Medulla oblongata (tissue), 1 donor: ENCODE measurements around the gene RARS1.
"Not testable (repeated sequence)": the region's sequence is repeated elsewhere in the genome, so short reads cannot be mapped to it uniquely, and the experiment has no call there.

Experiments
- DNase-seq: peaks from one replicate; pipeline ENCODE4 v3.0.0-alpha.2; 2015; ENCODE audit errors: extremely low spot score

Gene RARS1

DNA sequence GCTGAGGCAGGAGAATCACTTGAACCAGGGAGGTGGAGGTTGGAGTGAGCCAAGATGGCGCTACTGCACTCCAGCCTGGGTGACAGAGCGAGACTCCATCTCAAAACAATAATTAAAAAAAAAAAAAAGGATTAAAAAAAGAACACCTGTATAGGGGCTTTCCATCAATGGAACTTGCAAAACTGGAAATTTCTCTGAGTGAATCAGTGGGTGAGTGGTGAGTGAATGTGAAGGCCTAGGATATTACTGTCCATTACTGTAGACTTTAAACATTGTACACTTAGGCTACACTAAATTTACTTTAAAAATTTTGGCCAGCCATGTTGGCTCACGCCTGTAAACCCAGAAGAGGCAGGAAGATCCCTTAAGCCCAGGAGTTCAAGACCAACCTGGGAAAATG, 5.7 kb upstream of the RARS1 start:
- no peak for DNase-seq

DNA sequence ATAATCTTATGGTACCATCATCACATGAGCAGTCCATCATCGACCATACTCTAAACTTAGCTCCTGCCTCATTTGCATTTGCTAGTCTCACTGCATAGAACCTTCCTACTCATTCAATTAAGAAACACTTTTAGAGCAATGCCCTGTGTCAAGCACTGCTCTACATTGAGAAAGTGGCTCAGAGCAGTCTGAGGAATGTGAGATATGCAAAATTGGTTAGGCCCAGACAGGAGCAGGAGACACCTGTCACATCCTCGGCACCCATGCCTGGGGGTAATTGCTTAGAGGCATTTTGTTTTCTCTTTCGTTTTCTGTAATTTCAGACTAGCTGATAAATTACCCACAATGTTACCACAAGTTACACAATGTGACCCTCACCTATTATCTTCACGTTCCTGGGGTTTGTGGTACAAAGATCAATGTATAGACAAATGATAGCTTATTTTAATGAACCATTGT, 4.9 kb upstream of the RARS1 start:
- DNase-seq, result no peak

DNA sequence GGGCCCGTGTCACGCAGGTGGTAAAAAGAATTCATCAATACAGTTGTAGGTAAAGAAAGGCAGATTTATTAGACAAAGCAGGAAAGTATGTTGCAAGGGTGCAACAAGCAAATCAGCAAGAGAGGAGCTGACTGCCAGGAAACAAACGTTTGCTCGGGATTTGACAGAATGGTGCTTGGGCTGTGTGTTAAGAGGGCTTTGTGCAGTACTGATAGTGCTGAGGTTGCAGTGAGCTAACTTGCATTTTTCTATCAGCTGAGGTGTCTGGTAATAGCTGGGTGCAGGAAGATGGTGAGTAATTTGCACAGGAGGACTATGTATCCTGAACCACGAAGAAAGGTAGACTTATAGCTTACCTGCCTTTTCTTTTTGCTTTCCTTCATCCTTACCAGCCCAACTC, 3.9 kb upstream of the RARS1 start:
- no peak for DNase-seq

DNA sequence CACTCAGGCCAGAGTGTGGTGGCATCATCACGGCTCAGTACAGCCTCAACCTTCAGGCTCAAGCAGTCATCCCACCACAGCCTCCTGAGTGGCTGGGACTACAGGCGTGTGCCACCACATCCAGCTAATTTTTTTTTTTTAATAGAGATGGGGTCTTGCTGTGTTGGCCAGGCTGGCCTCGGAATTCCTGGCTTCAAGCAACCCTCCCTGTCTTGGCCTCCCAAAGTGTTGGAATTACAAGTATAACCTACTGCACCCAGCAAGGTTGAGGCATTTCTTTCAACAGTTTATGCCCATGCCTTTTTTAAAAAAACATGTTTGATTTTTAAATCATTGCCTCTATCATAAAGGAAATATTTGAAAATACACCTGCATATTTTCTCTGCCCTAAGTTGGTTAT, 2.8 kb downstream of the RARS1 start:
- no peak for DNase-seq

DNA sequence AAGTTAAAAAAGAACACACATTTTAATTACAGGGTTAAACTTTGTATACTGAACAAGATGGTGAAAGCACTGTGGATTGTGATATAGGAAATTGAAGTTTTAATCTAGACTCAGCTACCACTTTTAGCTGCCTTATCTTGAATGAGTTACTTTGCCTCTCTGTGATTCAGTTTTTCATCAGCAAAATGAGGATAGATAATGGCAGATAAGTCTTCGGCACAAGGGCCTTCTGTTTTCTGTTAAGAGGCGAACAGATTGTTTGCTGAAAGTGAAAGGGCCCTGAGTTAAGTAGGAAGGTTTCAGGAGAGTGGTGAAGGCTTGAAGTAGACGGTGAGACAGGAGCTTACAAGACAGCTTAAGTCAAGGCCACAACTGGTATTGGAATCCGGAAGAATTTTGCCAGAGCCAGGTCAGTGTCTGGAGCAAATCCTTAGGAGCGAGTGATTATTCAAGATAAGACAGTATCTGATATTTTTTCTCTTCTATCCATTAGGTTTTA, 7.8 kb downstream of the RARS1 start:
- no peak for DNase-seq

DNA sequence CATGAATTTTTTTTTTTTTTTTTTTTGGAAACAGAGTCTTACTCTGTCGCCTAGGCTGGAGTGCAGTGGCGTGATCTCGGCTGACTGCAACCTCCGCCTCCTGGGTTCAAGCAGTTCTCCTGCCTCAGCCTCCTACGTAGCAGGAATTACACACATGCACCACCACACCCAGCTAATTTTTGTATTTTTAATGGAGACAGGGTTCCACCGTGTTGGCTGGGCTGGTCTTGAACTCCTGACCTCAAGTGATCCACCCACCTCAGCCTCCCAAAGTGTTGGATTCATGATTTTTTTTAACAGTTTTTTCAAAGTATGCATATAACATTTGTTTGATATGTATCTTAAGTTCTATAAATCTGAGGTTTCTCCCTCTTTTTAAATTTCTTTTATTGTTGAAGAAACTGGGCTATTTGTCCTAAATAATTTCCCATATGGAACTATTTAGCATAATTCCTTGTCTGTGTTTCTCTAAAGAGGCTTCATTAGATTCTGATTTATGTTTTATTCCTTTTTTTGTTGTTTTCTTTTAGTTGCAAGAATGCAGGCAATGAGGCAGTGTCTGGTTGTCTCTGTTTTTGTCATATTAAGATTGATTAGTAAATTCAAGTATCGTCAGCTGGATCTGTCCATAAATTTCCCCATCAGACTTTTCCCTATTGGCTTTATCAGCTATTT, 16.4 kb downstream of the RARS1 start:
- DNase-seq, result no peak

DNA sequence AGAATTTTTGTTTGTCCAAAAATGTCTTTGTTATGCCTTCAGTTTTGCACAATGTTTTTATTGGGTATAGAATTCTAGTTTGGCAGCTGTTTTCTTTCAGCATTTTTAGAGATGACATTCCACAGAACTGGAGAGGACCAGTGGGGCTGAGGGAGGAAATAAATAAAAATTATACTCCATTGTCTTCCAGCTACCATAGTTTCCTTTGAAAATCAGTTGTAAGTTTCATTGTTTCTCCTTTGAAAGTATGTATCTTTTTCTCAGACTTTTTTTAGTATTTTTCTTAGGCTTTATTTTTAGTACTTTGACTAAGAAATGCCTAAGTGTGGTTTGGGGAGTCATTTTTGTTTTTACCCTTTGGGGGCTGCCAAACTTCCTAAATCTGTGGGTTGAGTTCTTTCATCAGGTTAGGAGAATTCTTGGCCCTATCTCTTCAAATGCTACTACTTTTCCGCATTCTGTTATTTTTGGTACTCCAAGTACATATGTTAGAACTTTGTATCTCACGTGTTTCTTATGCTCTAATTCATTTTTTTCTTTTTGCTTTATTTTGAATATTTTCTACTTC, 27.7 kb downstream of the RARS1 start:
- no peak for DNase-seq

DNA sequence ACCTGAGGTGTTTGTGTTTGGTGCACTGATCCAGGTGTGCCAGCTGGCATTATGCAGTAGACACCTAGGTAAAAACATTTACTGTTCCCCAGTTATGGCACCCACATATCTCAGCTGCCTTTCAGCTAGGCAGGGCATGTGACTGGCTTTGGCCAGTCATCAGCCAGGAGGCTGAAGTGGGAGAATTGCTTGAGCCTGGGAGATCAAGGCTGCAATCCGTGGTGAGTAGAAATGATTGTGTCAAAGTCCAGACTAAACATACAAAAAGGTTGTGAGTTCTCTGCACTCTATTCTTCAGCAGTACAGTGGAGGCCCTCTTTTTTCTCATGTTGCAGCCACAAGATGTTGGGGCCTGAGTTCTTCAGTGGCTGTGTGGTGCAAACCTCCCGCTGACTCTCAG, 39.6 kb downstream of the RARS1 start:
- DNase-seq, result no peak

DNA sequence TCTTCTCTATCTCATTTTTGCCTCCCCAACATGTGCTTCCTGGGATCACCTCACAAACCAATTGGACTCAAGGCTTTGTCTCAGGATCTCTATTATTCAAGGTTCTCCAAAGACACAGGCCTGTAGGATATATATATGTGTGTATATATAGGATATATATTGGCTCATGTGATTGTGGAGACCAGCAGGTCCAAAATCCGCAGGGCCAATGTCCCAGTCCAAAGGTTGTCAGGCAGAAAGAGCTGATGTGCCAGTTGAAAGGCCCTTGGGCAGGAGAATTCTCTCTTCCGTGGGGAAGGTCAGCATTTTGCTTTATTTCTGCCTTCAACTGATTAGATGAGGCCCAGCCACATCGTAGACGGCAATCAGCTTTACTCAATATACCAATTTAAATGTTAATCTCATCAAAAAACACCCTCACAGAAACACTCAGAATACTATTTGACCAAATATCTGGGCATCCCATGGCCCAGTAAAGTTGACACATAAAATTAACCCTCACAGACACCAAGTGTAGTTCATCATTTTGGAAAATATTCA, 41.6 kb downstream of the RARS1 start:
- DNase-seq, result no peak

DNA sequence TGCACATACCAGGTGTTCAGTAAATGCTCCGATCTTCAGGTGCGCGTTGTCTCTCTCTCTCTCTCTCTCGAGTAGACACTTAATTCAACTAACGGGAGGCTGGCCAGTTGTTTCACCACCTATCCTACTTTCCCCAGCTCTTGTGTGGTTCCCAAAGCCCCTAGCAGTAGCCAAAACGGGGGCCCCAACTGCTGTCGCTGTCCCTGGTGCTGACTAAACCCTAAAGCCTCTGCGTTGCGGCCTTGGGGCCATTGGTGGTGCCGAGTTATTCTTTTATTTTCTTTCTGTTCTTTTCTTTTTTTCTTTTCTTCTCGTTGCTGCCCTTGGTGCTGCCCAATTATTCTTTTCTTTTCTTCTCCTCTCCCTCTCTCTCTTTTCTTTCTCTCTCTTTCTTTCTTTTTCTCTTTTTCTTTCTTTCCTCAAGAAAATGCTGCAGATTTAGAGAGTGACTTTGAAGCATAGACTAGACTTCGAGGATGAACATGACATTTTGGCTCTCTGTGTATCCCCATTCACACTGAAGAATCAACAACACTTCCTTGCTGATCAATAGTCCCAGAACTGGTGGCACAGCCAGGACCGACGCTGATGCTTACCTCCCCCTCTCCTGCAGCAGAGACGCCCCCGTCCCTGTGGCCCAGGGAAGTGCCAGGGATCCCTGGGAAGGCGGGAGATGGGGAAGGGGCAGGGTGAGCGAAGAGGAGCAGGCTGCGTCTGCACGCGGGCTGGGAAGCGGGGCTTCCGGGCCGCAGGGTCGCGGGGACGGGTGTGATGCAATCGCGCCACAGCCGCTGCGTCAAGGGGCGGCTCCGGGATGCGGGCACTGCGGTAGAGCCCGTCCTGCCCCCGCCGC, 42.5 kb downstream of the RARS1 start, which contains the start of gene FBLL1:
Gene FBLL1 (plus strand): TSS at position 785 of the 853 bp plus-strand sequence. CDS start 200 bp downstream, outside the sequence.
- DNase-seq, result peak; percentile 13

DNA sequence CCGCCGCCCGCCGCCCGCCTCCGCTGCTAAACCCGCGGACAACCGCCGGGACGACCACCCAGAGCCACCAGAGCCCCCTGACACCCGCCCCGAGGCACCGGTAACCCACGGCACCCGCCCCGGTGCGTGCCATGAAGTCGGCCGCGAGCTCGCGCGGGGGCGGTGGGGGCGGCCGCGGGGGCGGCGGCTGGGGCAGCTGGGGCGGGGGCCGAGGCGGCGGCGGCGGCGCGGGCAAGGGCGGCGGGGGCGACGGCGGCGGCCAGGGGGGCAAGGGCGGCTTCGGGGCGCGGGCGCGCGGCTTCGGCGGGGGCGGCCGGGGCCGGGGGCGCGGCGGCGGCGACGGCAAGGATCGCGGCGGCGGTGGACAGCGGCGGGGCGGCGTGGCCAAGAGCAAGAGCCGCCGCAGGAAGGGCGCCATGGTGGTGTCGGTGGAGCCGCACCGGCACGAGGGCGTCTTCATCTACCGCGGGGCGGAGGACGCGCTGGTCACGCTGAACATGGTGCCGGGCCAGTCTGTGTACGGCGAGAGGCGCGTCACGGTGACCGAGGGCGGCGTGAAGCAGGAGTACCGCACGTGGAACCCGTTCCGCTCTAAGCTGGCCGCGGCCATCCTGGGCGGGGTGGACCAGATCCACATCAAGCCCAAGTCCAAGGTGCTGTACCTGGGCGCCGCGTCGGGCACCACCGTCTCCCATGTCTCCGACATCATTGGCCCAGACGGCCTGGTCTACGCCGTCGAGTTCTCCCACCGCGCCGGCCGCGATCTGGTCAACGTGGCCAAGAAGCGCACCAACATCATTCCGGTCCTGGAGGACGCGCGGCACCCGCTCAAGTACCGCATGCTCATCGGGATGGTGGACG, 43.3 kb downstream of the RARS1 start:
- DNase-seq, result no peak

DNA sequence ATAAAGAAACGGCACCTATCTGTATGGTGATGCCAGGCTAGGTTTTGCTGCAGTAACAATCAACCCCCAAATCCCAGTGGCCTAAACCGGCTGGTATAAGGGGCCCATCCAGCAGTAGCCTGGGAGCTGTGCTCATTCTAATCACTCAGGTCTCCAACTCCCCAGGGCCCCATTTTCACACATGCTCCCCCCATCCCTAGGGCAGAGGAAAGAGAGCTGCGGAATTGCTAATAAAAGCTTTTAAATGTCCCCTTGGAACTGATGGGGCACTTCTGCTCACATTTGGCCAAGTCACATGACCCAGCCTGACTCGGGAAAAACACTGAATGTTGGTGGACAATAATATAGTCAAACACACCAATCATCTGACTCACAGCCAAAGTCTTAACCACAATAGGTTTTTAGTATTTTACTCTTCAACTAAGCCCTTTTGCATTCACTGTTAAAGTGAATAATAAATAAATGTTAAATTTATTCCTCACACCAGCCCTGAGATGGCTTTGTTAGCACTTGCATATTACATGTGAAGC, 44.4 kb downstream of the RARS1 start:
- DNase-seq, result no peak

DNA sequence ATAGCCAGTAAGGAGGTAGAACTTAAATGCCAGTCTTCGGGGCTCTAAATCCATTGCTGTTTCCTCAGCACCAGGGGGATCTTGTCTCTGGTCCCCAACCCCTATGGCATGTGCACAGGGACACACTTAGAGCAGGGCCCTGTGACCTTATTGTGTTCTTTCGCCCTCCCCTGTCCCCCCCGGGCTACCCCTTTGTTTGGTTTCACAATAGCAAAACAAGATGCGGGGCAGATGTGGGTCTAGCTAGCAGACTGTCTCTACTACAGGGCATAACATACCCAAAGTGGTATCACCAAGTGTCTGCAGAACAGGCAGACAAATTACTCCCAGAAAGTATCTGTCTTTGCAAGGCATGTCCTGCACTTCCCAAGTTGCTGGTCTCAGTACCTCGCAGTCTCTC, 44.9 kb downstream of the RARS1 start:
- no peak for DNase-seq

DNA sequence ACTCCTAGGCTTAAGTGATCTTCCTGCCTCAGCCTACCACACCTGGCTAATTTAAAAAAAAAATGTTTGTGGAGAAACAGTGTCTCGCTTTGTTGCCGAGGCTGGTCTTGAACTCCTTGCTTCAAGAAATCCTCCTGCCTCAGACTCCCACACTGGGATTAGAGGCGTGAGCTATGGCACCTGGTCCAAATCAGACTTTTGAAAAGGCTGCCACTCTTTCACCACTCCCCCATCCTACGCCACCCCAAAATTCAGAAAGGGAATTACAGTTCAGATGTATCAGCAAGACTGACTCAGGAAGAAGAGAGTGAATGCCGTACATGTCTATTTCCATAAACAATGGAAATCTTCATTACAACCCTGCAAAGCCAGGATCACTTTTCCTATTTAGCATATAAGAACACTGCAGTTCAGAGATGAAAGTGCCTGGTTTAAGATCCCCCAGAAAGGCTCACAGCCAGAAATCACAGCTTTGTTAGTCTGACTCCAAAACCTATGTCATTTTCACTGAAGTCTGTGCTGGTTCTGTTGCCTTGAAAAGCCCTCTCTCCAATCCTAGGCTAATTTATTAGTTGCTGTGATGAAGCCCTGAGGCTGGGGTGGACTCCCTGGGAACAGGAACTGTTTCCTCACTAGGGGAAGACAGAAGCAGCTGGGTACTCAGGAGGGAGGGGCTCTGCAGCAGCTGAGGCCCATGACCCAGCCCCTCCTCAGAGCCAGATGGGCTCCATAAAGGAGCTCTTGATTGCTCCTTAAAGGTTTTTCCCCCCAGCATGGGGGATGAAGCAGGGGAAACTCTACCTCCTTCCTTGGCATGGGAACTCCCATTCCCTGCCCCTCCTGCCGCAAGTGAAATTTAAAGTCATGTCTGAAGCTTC, 46.0 kb downstream of the RARS1 start:
- no peak for DNase-seq

DNA sequence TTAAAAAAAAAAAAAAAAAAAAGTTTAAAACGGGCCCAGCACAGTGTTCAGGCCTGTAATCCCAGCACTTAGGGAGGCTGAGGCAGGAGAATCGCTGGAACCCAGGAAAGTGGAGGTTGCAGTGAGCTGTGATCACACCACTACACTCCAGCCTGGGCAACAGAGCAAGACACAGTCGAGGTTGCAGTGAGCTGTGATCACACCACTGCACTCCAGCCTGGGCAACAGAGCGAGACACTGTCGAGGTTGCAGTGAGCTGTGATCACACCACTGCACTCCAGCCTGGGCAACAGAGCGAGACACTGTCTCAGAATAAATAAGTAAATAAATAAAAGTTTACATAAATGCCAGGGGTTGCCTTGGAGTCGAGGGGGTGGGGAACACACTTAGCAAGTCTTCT, 48.1 kb downstream of the RARS1 start:
- not testable (repeated sequence) for DNase-seq

DNA sequence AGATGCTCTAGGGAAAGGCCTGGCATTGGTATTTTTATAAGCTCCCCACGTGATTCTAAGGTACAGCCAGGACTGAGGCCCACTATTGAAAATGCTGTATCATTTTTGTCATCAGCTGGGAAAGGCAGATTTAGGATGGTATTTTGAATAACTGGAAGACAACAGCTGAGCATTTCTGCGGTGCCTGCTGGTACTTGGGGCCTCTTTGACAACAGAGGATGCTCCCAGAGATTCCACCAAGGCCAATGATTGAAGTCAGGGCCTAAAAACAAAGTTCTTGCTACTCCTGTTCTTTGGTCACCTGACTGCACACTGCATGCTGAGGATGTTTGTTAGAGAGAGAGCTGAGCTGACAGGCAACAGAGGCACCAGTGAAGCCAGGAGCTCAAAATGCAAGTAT, 50.9 kb downstream of the RARS1 start:
- no peak for DNase-seq

DNA sequence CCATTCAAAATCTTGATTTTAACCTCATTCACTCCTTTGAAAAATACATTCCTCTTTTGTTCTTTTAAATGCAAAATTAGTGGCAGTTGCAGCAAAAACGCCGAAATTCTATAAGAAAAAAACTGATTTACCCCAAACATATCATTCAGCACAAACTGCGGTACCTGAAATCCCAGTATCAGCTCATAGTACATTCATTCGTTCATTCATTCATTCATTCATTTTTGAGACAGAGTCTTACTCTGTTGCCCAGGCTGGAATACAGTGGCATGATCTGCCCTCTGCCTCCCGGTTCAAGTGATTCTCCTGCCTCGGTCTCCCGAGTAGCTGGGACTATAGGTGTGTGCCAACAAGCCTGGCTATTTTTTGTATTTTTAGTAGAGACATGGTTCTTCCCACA, 63.3 kb downstream of the RARS1 start:
- DNase-seq, result no peak

DNA sequence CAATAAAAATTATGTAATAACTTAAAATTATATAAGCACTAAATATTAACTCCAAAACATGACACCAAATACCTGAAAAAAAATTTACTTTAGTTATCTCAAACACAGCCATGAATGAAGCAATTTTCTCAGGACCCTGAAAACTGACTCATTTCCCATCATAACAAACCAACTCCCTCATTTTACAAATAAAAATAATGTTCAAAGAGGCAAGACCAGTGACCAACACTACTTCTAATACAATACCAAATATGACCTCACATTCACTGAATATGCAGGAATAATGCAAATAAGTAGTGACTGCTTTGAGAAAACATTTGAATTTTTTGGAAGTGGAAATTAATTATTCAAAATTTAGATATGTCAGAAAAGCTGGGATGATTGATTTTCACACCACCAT, 64.4 kb downstream of the RARS1 start:
- no peak for DNase-seq

DNA sequence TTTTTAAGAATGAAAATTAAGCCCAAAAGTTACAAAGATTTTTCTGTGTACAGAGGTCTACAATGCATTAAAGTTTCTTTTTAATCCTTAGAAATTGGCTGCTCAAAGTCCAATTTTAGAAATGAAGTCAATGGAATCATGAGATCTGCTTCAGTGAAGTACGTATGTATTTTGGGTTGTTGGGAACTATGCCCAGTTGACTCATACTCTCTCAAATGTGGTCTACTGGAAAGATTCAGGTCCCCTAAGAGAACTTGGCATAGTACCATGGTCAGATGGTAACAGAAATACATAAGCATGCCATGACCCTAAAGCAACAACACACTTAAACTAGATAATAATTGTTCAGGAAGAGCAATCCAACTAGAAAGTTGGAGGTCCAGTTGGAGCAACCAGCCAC, 65.9 kb downstream of the RARS1 start:
- no peak for DNase-seq
